ENCODE data around the gene ANO10. TPM values are rescaled to one million over a fixed set of nuclear protein-coding genes. Genes with fewer than 3 reads are reported as not detected.

The ANO10 gene
- total and polyA plus RNA-seq, 2 of the 8 experiments (the other 6 are each of a cell fraction or from before 2014, with no cell fraction given) = 38.0 to 53.2 TPM

- CTCF ChIA-PET (ENCODE audit: partially characterized antibody) = interaction anchor here (1.1 kb wide), 1 partner anchor 185 kb away, joined by 3 read pairs; no protein-coding TSS in a partner anchor
Observed at GRCh38 chr3:43558171-43558570, 63.6 kb downstream of the ANO10 start.

More at GRCh38 chr3:43558171-43558570, 63.6 kb downstream of the ANO10 start:
- no peak overlapping the region for H2BK12ac ChIP-seq (ENCODE audit: low read depth, low read length)
- H3K18ac ChIP-seq (ENCODE audit: extremely low read depth, low read length) = no peak overlapping the region
- H2BK5ac ChIP-seq (ENCODE audit: low read depth, low read length) = no peak overlapping the region
- H3K4me3 ChIP-seq (ENCODE audit: extremely low read depth in 1 of 4, insufficient read depth in 2 of 4, low read depth in 3 of 4, low read length in 4 of 4) = no peak overlapping the region
- H2BK120ac ChIP-seq (replicated peaks; ENCODE audit: low read depth, low read length) = no peak overlapping the region
- DNase-seq (ENCODE audit: low read depth in 1 of 2, low spot score in 2 of 2) (no peak), FAIRE-seq (no peak)
- no peaks in the 10 kb centered on the region; a peak in 2 of 7 replicates for H3K4me1 ChIP-seq (replicated peaks in 1 of 4; ENCODE audit: control insufficient read depth in 3 of 4, insufficient read depth in 4 of 4, low read length in 3 of 4)
- no peaks in the 10 kb centered on the region for H3K23me2 ChIP-seq (ENCODE audit: low read depth, low read length)
- H3K79me1 ChIP-seq (ENCODE audit: low read depth, low read length) = no peaks in the 10 kb centered on the region
- no peaks in the 10 kb centered on the region for H3K27me3 ChIP-seq (replicated peaks in 1 of 4; ENCODE audit: control insufficient read depth in 3 of 4, extremely low read depth in 1 of 4, insufficient read depth in 3 of 4, low read length in 3 of 4)
- no peak overlapping the region for H2BK15ac ChIP-seq (ENCODE audit: low read length)
- no peak overlapping the region for H2AFZ ChIP-seq (ENCODE audit: low read length)
- H4K5ac ChIP-seq (ENCODE audit: insufficient read length, low read depth, low read length) = no peak overlapping the region
- H3K27ac ChIP-seq (ENCODE audit: low read depth, low read length) = no peak overlapping the region
- no peak overlapping the region for H2AK5ac ChIP-seq (ENCODE audit: low read depth, low read length)
- no peaks in the 10 kb centered on the region for H3K9me3 ChIP-seq (ENCODE audit: insufficient read depth in 2 of 2, low read depth in 1 of 2, low read length in 1 of 2)
- H2BK20ac ChIP-seq (ENCODE audit: low read length) = no peak overlapping the region
- TF ChIP-seq KDM4A (IDR thresholded peaks at IDR 0.05; ENCODE audit: low read depth, low read length, severe bottlenecking) = no peak
- TF ChIP-seq SP2 (IDR thresholded peaks at IDR 0.05; ENCODE audit: low read length) = no peak
- no peak for TF ChIP-seq HDAC6 (IDR thresholded peaks at IDR 0.05; ENCODE audit: low read depth, low read length)
- no peak for TF ChIP-seq TEAD4 (IDR thresholded peaks at IDR 0.05; ENCODE audit: low read depth, low read length)
- no peak for TF ChIP-seq CBX8 (IDR thresholded peaks at IDR 0.05; ENCODE audit: borderline replicate concordance, low read depth, low read length)
- no peak for TF ChIP-seq NRF1 (IDR thresholded peaks at IDR 0.05; ENCODE audit: low read depth, low read length)
- no peak for TF ChIP-seq GTF2F1 (IDR thresholded peaks at IDR 0.05; ENCODE audit: borderline replicate concordance, low read depth, low read length)
- 85% methylated on average over 1 of the region's 1 CpG; no CpG with 5 or more reads in 1 of the 2 experiments for WGBS, 2 experiments (ENCODE audit: extremely low coverage in 1 of 2, insufficient coverage in 1 of 2, insufficient read length in 1 of 2, insufficient replicate concordance in 2 of 2, low coverage in 1 of 2, low lambda C conversion rate in 2 of 2, missing lambda C conversion rate in 1 of 2)
- no peak overlapping the region for H3K4ac ChIP-seq (replicated peaks; ENCODE audit: insufficient read length, low read depth, low read length)
- no peak overlapping the region for H4K8ac ChIP-seq (ENCODE audit: extremely low read depth, insufficient read depth, low read length)
- H3K9ac ChIP-seq (replicated peaks in 1 of 4; ENCODE audit: extremely low read depth in 1 of 4, low read depth in 3 of 4, low read length in 3 of 4) = no peak overlapping the region
- H3K14ac ChIP-seq (ENCODE audit: insufficient read length) = no peak overlapping the region
- POLR2A ChIA-PET (ENCODE audit: partially characterized antibody) = no interaction called here
- no peak overlapping the region for H3K56ac ChIP-seq (replicated peaks; ENCODE audit: insufficient read length, low read depth, low read length)
- no peaks in the 10 kb centered on the region for H3K79me2 ChIP-seq (ENCODE audit: control insufficient read depth in 1 of 2, insufficient read depth in 2 of 2, low read length in 2 of 2)
- H3K36me3 ChIP-seq (ENCODE audit: control insufficient read depth in 2 of 4, insufficient read depth in 4 of 4, low read length in 3 of 4) = peaks cover 0 to 9% (median 3%) of the 10 kb centered on the region in 4 experiments; a peak in 4 of 8 replicates
- no peak overlapping the region for H4K91ac ChIP-seq (replicated peaks; ENCODE audit: insufficient read length, low read length)
- H3K4me2 ChIP-seq (ENCODE audit: insufficient read depth in 1 of 2, low read depth in 2 of 2, low read length in 2 of 2) = no peak overlapping the region
- H4K20me1 ChIP-seq (replicated peaks in 1 of 2; ENCODE audit: control insufficient read depth in 1 of 2, insufficient read depth in 2 of 2, low read length in 2 of 2) = peaks cover 2 to 3% of the 10 kb centered on the region in 2 experiments
- no peak overlapping the region for H3K23ac ChIP-seq (ENCODE audit: insufficient read length)

All from H1 (cell line).